Fibroblast of mammary gland (primary cell): Measurements from ENCODE around the gene PRM1.
A peak's percentile ranks its signal among the peaks of the same experiment; 100 is the strongest.

ENCODE experiments used
- DNase-seq: peaks from one replicate; pipeline ENCODE4 v3.0.0-alpha.2; 2010; ENCODE audit warnings: low read depth
- H3K4me3 ChIP-seq: 2 replicates; pipeline ENCODE4 v1.5.1; 2011; ENCODE audit warnings: low read depth, mild to moderate bottlenecking, low read length, moderate library complexity; ENCODE audit not compliant: control insufficient read depth
- TF ChIP-seq, protein P1 (sequence below): conservative IDR thresholded peaks from 2 replicates; pipeline ENCODE4 v1.5.1; 2011; ENCODE audit warnings: low read depth, low read length, inconsistent platforms; ENCODE audit not compliant: control insufficient read depth, insufficient read depth

The PRM1 gene

DNA sequence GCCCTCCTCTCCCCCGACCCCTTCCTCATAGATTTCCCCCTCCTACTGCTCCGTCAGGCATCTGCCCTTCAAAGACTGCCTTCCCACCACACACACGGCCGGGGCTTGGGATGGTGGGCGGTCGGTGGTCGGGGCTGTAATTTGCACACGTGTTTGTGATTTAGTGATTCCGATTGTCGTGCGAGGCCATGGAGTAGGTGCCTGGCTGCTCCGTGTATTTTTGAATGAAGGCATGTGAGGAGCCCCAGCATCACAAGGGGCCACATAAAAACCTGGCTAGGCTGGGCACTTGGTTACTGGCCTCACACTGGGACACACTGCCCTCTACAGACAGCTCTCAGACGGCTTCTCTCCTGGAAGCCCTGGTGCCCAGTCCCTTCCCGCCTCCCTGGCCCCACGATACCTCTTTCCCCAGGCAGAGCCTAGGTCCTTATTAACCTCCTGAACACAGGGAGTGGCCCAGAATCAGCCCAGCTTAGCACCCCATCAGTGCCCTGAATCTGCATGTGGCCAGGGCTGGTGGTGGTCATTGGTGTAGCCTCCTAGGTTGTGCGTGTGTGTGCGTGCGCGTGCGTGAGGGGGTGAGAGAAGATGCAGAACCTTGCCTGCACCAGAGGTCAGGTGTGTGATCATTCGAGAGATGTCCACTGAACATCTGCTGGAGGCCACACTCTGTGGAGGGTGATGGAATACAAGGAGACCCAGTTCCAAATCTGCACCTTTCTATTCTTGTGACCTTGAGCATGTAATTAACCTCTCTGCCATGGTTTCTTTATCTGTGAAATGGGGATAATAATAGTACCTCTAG is 23.8 kb downstream of the PRM1 start:
- TF ChIP-seq, protein P1, sequence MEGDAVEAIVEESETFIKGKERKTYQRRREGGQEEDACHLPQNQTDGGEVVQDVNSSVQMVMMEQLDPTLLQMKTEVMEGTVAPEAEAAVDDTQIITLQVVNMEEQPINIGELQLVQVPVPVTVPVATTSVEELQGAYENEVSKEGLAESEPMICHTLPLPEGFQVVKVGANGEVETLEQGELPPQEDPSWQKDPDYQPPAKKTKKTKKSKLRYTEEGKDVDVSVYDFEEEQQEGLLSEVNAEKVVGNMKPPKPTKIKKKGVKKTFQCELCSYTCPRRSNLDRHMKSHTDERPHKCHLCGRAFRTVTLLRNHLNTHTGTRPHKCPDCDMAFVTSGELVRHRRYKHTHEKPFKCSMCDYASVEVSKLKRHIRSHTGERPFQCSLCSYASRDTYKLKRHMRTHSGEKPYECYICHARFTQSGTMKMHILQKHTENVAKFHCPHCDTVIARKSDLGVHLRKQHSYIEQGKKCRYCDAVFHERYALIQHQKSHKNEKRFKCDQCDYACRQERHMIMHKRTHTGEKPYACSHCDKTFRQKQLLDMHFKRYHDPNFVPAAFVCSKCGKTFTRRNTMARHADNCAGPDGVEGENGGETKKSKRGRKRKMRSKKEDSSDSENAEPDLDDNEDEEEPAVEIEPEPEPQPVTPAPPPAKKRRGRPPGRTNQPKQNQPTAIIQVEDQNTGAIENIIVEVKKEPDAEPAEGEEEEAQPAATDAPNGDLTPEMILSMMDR = peak; percentile 86
- H3K4me3 ChIP-seq = peak overlapping the region; percentile 75
- peak; percentile 82 for DNase-seq

DNA sequence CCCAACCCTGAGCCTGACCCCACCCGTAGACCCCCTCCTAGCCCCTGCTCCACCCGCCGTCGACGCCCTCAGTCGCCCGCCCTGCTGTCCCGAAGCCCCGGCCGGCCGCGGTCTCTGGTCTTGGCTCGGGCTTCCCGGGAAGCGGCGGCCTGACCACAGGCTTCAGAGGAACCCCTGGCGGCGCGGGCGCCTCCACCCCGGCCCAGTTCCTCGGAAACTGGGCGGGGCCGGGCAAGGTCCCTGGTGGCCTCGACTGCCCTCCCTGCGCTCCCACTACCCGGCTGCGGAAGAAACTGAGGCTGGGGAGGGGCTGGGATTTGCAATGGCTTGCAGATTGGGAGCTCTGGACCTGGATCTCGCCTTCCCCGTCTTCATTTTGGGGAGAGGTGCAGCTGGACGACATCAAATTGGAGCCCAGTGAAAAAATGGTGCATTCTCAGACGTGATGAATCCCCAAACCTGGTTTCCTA is 24.4 kb downstream of the PRM1 start:
- peak; percentile 31 for DNase-seq
- peak overlapping the region; percentile 75 for H3K4me3 ChIP-seq
- TF ChIP-seq, protein P1 = no peak

DNA sequence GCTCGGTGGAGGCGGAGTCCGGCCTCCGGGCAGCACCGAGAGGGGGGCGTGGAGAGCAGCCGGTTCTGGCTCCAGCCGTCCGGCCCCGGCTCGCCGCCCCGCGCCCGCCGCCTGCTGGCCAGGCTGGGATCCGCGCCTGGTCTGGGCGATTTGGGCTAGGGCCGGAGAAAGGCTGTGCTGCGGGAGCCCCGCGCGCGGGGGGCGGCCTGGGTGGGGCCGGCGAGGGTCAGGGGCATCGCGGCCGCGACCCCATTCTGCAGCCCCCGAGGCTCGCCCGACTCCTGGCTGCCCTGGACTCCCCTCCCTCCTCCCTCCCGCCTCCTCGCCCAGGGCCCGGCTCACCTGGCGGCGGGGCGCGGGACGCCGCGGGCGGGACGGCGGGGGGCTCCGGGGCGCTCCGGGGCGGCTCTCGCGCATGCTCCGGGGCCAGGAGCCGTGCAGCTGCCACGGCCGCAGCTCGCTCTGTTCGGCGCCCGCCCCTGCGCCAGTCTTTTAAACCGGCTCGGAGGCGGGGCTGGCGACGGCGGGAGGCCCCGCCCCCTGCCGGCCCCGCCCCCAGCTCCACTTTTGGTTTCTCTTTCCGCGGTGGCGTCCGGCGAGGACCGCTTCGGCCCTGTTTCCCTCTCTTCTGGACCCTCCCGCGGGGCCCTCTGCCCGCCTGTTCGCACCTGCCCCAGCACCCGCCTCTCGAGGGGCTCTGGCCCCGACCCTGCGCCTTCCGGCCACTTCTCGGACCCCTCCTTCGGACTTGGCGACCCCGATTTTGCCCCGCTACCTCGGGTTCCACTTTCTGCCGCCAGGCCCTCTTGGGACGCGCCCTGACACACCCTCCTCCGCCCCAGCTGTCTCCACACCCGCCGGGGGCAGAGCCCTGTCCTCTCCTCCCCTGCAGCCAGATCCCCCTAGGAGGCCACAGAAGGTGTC is 25.1 kb downstream of the PRM1 start, which contains the start of gene SOCS1:
TSS of gene SOCS1 (minus strand) at position 468 of the 924 bp plus-strand sequence. CDS start 726 bp downstream, outside the sequence.
- peak; percentile 67 for DNase-seq
- TF ChIP-seq, protein P1 = peak; percentile 32

DNA sequence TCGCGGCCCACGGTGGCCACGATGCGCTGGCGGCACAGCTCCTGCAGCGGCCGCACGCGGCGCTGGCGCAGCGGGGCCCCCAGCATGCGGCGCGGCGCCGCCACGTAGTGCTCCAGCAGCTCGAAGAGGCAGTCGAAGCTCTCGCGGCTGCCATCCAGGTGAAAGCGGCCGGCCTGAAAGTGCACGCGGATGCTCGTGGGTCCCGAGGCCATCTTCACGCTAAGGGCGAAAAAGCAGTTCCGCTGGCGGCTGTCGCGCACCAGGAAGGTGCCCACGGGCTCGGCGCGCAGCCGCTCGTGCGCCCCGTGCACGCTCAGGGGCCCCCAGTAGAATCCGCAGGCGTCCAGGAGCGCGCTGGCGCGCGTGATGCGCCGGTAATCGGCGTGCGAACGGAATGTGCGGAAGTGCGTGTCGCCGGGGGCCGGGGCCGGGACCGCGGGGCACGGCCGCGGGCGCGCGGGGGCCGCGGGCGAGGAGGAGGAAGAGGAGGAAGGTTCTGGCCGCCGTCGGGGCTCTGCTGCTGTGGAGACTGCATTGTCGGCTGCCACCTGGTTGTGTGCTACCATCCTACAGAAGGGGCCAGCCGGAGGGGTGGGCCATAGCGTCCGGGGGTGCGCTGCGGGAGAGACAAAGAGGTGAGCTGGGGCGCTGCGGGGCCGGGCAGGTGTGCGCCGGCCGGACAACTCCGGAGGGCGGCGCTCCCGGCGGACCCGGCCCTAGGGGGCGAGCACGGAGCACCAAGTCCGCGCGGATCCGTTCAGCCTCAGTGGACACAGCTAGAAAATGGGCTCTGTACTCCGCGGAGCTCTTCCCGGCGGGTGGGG is 26.0 kb downstream of the PRM1 start:
- TF ChIP-seq, protein P1 = no peak
- peak overlapping the region; percentile 50 for H3K4me3 ChIP-seq
- DNase-seq = peak; percentile 36

More for the DNA sequence above, 25.1 kb downstream of the PRM1 start, which contains the start of gene SOCS1:
- peak within 1 kb of the TSS; percentile 75 for H3K4me3 ChIP-seq

DNA sequence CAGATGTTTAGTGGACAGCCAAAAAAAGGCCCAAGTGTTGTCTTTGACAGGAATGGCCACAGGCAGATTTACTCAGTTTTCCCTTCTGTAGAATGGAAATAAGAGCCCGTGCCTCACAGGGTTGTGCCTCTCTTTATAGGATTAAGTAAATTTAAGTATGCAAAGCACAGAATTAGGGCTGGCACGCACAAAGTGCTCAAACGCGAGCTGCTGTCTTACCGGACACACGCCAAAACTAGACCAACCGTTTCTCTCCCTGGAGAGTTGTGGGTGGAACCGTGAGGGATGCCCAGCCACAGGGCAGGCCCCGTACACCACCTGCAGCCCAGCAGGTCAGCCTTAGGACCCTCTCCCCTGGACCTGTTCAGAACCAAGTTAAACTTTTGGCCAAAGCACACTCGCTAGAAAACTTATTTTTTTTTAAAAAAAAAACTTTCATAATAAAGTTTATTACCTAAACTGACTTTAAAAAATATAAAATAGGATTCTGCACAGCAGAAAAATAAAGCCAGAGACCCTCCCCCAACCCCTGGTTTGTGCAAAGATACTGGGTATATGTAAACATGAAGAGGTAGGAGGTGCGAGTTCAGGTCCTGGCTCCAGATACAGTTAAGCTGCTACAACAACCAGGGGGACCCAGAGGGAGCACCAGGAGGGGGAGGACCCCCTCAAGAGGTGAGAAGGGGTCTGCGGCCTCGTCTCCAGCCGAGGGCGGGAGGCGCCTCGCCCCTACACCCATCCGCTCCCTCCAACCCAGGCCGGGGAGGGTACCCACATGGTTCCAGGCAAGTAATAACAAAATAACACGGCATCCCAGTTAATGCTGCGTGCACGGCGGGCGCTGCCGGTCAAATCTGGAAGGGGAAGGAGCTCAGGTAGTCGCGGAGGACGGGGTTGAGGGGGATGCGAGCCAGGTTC is 26.9 kb downstream of the PRM1 start:
- no peak for DNase-seq
- peak overlapping the region; percentile 29 for H3K4me3 ChIP-seq
- TF ChIP-seq, protein P1 = no peak
